Endothelial cell of umbilical vein (primary cell): ENCODE data around the gene RSBN1.

Experiments
- CTCF ChIP-seq, 2 donors: IDR thresholded peaks; 1 replicate in 1 of 2; 2 replicates in 1 of 2; pipeline ENCODE4 v1.5.1; 2011; ENCODE audit warnings: low read length in 2 of 2, mild to moderate bottlenecking in 2 of 2, moderate library complexity in 2 of 2, control low read depth in 1 of 2, inconsistent platforms in 1 of 2, low read depth in 1 of 2; ENCODE audit not compliant: insufficient read depth in 1 of 2; ENCODE audit errors: extremely low read depth in 1 of 2
- TF ChIP-seq, protein P1 (sequence below): IDR thresholded peaks from 2 replicates; pipeline ENCODE4 v1.6.1; 2011; ENCODE audit not compliant: insufficient read depth, insufficient read length

DNA sequence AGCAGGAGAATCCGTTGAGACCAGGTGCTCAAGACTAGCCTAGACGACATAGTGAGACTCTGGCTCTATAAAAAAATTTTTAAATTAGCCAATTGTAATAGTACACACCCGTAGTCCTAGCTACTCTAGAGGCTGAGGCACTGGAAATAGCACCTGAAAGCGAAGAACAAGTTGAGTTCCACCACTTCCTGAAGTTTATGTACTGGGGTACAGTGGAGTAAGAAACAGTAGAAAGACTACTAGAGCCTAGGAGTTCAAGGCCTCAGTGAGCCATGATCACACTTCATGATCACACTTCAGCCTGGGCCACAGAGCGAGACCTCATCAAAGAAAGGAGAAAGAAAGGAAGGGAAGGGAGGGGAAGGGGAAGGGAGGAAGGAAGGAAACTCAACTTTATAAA is 19.8 kb downstream of the RSBN1 start:
- TF ChIP-seq CTCF (IDR thresholded peaks at IDR 0.05; ENCODE audit: extremely low read depth in 1 of 2, insufficient read depth in 1 of 2, low read depth in 1 of 2, low read length in 2 of 2): no peak
- TF ChIP-seq, protein P1, sequence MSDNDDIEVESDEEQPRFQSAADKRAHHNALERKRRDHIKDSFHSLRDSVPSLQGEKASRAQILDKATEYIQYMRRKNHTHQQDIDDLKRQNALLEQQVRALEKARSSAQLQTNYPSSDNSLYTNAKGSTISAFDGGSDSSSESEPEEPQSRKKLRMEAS: no peak
